ENCODE measurements around the gene TEX19. TPM values are rescaled to one million over a fixed set of nuclear protein-coding genes. Genes with fewer than 3 reads are reported as not detected.
"Not testable (repeated sequence)": the region's sequence is repeated elsewhere in the genome, so short reads cannot be mapped to it uniquely, and the experiment has no call there.

The TEX19 gene
- total and polyA plus RNA-seq, 2 experiments from 2014 or later, result 0.10 to 0.66 TPM

DNA sequence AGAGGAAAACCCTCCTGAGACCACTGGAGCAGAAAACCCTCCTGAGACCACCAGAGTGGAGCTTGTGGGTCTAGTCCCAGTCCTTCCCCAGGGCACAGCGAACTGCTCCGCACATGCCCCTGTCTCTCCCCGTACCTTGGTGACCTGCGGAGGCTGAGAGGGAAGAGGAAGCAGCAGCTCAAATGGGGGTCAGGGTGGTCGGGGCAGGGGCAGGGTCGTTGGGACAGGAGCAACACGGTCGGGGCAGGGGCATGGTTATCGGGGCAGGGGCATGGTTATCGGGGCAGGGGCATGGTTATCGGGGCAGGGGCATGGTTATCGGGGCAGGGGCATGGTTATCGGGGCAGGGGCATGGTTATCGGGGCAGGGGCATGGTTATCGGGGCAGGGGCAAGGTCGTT lies 53.0 kb downstream of the TEX19 start:
- H4K20me1 ChIP-seq (replicated peaks; ENCODE audit: insufficient read depth); H3K4me1 Mint-ChIP-seq; H3K36me3 Mint-ChIP-seq (ENCODE audit: low read depth); ATAC-seq; H3K9me3 Mint-ChIP-seq; H3K36me3 ChIP-seq (ENCODE audit: insufficient read depth); DNase-seq (ENCODE audit: low spot score); H3F3A ChIP-seq (replicated peaks; ENCODE audit: low read depth); H3K27ac ChIP-seq (ENCODE audit: low read depth); H3K4me1 ChIP-seq (ENCODE audit: insufficient read depth); H3K4me3 ChIP-seq; H3K27ac Mint-ChIP-seq; H3K4me3 Mint-ChIP-seq; H3K4me2 ChIP-seq; H3K27me3 ChIP-seq (ENCODE audit: insufficient read depth); H3K79me2 ChIP-seq (replicated peaks; ENCODE audit: insufficient read depth); H2AFZ ChIP-seq; H3K9me2 ChIP-seq (ENCODE audit: insufficient read depth); H3K27me3 Mint-ChIP-seq (ENCODE audit: insufficient read depth, low read depth, poor library complexity): not testable (repeated sequence)

DNA sequence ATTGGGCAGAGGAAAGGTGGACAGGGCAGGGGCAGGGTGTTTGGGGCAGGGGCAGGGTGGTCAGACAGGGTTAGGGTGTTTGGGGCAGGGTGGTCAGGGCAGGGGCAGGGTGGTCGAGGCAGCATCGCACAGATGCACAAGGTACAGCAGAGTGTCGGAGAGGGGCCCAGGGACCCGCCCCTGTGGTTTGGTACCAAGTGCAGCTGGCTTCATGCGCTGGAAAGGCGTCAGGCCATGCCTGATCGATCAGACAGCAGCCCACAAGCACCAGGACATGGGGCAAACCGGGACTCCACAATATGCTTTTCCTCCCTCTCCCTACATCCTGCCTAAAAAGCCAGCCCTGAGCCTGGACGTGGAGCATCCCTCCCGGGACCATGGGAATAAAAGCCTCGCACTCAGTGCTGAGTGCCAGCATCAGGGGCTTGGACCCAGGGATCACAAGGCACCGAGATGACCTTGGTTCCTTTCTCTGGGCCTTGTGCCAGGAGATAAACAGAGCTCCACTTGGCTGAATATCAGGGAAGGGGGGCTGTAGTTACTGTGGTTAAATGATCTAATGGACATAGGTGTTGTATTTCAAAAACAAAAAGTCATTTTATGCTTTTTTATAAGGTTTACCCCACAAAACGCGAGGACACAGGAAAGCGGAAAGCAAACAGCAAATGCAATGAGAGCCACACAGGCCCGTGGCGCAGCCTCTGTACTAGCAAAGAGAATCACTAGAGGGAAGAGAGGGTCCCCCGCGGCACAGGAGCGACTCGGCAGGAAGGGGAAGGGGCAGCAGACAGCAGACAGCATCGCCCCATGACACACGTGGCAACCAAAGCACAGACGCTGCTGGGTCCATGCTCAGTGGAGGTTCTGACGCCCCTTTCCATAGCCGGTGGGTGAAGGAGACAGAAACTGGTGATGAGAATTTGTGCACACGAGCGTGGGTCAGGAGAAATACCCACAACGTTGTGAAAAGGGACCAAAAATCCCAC lies 53.8 kb downstream of the TEX19 start:
- H2AFZ ChIP-seq, result no peak overlapping the region
- ATAC-seq (no peak), DNase-seq (ENCODE audit: low spot score) (no peak)
- H3K9me3 Mint-ChIP-seq, result no peaks in the 10 kb centered on the region; the same call in 2 of the 3 replicates
- H3K4me3 ChIP-seq, result no peak overlapping the region
- no peaks in the 10 kb centered on the region for H3K79me2 ChIP-seq (replicated peaks; ENCODE audit: insufficient read depth)
- no peak overlapping the region for H3K4me3 Mint-ChIP-seq
- H3K36me3 Mint-ChIP-seq (ENCODE audit: low read depth), result no peaks in the 10 kb centered on the region
- H3K27ac Mint-ChIP-seq, result no peak overlapping the region
- peaks cover 8% of the 10 kb centered on the region for H4K20me1 ChIP-seq (replicated peaks; ENCODE audit: insufficient read depth)
- no peak overlapping the region for H3K4me2 ChIP-seq
- H3K27me3 ChIP-seq (ENCODE audit: insufficient read depth), result no peaks in the 10 kb centered on the region
- H3K36me3 ChIP-seq (ENCODE audit: insufficient read depth), result no peaks in the 10 kb centered on the region
- H3K27me3 Mint-ChIP-seq (ENCODE audit: insufficient read depth, low read depth, poor library complexity), result peaks cover 7% of the 10 kb centered on the region
- H3K4me1 Mint-ChIP-seq, result peaks cover 13% of the 10 kb centered on the region
- H3K9me2 ChIP-seq (ENCODE audit: insufficient read depth), result no peaks in the 10 kb centered on the region
- H3K4me1 ChIP-seq (ENCODE audit: insufficient read depth), result peaks cover 13% of the 10 kb centered on the region
- no peaks in the 10 kb centered on the region; the same call in 1 of the 2 replicates for H3F3A ChIP-seq (replicated peaks; ENCODE audit: low read depth)
- H3K27ac ChIP-seq (ENCODE audit: low read depth), result no peak overlapping the region
- TF ChIP-seq CREB1 (CRISPR knock-in tag; IDR thresholded peaks at IDR 0.05; ENCODE audit: low read depth) (no peak), JUNB (IDR thresholded peaks at IDR 0.05; ENCODE audit: unreplicated experiment) (no peak), EZH2 (IDR thresholded peaks at IDR 0.05; ENCODE audit: low read depth, unreplicated experiment) (no peak), POLR2AphosphoS5 (IDR thresholded peaks at IDR 0.05; ENCODE audit: low read depth) (no peak), ZNF114 (CRISPR knock-in tag; IDR thresholded peaks at IDR 0.05) (no peak), EZH2phosphoT487 (IDR thresholded peaks at IDR 0.05; ENCODE audit: unreplicated experiment) (no peak), STAT1 (IDR thresholded peaks at IDR 0.05; ENCODE audit: unreplicated experiment) (no peak)
- TF ChIP-seq, protein P1, sequence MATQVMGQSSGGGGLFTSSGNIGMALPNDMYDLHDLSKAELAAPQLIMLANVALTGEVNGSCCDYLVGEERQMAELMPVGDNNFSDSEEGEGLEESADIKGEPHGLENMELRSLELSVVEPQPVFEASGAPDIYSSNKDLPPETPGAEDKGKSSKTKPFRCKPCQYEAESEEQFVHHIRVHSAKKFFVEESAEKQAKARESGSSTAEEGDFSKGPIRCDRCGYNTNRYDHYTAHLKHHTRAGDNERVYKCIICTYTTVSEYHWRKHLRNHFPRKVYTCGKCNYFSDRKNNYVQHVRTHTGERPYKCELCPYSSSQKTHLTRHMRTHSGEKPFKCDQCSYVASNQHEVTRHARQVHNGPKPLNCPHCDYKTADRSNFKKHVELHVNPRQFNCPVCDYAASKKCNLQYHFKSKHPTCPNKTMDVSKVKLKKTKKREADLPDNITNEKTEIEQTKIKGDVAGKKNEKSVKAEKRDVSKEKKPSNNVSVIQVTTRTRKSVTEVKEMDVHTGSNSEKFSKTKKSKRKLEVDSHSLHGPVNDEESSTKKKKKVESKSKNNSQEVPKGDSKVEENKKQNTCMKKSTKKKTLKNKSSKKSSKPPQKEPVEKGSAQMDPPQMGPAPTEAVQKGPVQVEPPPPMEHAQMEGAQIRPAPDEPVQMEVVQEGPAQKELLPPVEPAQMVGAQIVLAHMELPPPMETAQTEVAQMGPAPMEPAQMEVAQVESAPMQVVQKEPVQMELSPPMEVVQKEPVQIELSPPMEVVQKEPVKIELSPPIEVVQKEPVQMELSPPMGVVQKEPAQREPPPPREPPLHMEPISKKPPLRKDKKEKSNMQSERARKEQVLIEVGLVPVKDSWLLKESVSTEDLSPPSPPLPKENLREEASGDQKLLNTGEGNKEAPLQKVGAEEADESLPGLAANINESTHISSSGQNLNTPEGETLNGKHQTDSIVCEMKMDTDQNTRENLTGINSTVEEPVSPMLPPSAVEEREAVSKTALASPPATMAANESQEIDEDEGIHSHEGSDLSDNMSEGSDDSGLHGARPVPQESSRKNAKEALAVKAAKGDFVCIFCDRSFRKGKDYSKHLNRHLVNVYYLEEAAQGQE (IDR thresholded peaks at IDR 0.05; ENCODE audit: unreplicated experiment), result no peak
- TF ChIP-seq, protein P2, sequence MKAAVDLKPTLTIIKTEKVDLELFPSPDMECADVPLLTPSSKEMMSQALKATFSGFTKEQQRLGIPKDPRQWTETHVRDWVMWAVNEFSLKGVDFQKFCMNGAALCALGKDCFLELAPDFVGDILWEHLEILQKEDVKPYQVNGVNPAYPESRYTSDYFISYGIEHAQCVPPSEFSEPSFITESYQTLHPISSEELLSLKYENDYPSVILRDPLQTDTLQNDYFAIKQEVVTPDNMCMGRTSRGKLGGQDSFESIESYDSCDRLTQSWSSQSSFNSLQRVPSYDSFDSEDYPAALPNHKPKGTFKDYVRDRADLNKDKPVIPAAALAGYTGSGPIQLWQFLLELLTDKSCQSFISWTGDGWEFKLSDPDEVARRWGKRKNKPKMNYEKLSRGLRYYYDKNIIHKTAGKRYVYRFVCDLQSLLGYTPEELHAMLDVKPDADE (IDR thresholded peaks at IDR 0.05), result no peak
- TF ChIP-seq, protein P3, sequence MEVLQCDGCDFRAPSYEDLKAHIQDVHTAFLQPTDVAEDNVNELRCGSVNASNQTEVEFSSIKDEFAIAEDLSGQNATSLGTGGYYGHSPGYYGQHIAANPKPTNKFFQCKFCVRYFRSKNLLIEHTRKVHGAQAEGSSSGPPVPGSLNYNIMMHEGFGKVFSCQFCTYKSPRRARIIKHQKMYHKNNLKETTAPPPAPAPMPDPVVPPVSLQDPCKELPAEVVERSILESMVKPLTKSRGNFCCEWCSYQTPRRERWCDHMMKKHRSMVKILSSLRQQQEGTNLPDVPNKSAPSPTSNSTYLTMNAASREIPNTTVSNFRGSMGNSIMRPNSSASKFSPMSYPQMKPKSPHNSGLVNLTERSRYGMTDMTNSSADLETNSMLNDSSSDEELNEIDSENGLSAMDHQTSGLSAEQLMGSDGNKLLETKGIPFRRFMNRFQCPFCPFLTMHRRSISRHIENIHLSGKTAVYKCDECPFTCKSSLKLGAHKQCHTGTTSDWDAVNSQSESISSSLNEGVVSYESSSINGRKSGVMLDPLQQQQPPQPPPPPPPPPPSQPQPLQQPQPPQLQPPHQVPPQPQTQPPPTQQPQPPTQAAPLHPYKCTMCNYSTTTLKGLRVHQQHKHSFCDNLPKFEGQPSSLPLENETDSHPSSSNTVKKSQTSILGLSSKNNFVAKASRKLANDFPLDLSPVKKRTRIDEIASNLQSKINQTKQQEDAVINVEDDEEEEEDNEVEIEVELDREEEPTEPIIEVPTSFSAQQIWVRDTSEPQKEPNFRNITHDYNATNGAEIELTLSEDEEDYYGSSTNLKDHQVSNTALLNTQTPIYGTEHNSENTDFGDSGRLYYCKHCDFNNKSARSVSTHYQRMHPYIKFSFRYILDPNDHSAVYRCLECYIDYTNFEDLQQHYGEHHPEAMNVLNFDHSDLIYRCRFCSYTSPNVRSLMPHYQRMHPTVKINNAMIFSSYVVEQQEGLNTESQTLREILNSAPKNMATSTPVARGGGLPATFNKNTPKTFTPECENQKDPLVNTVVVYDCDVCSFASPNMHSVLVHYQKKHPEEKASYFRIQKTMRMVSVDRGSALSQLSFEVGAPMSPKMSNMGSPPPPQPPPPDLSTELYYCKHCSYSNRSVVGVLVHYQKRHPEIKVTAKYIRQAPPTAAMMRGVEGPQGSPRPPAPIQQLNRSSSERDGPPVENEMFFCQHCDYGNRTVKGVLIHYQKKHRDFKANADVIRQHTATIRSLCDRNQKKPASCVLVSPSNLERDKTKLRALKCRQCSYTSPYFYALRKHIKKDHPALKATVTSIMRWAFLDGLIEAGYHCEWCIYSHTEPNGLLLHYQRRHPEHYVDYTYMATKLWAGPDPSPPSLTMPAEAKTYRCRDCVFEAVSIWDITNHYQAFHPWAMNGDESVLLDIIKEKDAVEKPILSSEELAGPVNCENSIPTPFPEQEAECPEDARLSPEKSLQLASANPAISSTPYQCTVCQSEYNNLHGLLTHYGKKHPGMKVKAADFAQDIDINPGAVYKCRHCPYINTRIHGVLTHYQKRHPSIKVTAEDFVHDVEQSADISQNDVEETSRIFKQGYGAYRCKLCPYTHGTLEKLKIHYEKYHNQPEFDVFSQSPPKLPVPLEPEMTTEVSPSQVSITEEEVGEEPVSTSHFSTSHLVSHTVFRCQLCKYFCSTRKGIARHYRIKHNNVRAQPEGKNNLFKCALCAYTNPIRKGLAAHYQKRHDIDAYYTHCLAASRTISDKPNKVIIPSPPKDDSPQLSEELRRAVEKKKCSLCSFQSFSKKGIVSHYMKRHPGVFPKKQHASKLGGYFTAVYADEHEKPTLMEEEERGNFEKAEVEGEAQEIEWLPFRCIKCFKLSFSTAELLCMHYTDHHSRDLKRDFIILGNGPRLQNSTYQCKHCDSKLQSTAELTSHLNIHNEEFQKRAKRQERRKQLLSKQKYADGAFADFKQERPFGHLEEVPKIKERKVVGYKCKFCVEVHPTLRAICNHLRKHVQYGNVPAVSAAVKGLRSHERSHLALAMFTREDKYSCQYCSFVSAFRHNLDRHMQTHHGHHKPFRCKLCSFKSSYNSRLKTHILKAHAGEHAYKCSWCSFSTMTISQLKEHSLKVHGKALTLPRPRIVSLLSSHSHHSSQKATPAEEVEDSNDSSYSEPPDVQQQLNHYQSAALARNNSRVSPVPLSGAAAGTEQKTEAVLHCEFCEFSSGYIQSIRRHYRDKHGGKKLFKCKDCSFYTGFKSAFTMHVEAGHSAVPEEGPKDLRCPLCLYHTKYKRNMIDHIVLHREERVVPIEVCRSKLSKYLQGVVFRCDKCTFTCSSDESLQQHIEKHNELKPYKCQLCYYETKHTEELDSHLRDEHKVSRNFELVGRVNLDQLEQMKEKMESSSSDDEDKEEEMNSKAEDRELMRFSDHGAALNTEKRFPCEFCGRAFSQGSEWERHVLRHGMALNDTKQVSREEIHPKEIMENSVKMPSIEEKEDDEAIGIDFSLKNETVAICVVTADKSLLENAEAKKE (CRISPR knock-in tag; IDR thresholded peaks at IDR 0.05), result no peak

Measured in GM23338 (cell line).